ENCODE results near the gene OLIG2.

DNA sequence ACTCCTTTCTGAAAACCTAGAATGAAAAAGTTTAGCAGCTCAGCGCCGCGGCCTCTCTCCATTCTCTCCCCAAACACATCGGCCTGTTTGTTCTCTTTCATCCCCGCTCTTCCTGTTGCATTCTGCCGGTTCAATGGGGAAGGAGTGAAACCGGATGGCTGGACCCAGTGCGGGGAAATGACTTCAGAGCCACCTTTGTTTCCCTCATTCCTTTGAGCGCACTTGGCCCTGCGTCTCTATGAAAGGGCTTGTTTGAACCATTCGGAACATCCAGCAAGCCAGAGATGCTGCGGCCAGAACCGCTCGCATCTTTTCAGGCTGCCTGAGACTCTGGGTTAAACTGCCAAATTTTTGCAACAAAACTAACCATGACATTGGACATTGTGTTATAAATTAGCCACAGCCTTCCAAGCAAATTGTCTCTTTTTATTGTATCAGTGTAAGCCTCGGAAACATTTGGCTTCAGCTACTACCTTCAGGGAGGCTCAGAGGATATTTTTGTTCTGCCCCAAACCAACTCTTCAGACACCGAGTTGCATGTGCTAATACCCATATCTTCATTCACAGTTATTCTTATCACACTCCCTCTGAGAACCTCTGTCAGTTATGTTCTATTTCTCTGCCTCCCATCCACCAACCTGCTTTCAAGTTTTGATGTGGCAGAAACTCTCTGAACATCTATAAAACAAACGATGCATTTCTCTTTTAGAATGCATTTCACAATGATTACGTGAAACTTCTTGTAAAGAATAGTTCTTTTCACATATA, 39.1 kb downstream of the OLIG2 start:
- TF ChIP-seq, protein P1, sequence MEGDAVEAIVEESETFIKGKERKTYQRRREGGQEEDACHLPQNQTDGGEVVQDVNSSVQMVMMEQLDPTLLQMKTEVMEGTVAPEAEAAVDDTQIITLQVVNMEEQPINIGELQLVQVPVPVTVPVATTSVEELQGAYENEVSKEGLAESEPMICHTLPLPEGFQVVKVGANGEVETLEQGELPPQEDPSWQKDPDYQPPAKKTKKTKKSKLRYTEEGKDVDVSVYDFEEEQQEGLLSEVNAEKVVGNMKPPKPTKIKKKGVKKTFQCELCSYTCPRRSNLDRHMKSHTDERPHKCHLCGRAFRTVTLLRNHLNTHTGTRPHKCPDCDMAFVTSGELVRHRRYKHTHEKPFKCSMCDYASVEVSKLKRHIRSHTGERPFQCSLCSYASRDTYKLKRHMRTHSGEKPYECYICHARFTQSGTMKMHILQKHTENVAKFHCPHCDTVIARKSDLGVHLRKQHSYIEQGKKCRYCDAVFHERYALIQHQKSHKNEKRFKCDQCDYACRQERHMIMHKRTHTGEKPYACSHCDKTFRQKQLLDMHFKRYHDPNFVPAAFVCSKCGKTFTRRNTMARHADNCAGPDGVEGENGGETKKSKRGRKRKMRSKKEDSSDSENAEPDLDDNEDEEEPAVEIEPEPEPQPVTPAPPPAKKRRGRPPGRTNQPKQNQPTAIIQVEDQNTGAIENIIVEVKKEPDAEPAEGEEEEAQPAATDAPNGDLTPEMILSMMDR (conservative IDR thresholded peaks at IDR 0.05; ENCODE audit: low read depth, low read length) = no peak
- TF ChIP-seq POLR2A (IDR thresholded peaks at IDR 0.05; ENCODE audit: low read depth, low read length) (no peak), RAD21 (IDR thresholded peaks at IDR 0.05; ENCODE audit: low read length) (no peak), BHLHE40 (IDR thresholded peaks at IDR 0.05; ENCODE audit: low read depth, low read length) (no peak), FOS (IDR thresholded peaks at IDR 0.05; ENCODE audit: low read depth, low read length) (no peak), SMC3 (IDR thresholded peaks at IDR 0.05; ENCODE audit: low read depth, low read length) (no peak), CEBPB (IDR thresholded peaks at IDR 0.05; ENCODE audit: low read depth, low read length) (no peak), MXI1 (IDR thresholded peaks at IDR 0.05; ENCODE audit: borderline replicate concordance, low read depth, low read length) (no peak), MAZ (IDR thresholded peaks at IDR 0.05; ENCODE audit: borderline replicate concordance, low read depth, low read length) (no peak), MAFK (IDR thresholded peaks at IDR 0.05; ENCODE audit: low read depth, low read length) (no peak)
- TF ChIP-seq, protein P2, sequence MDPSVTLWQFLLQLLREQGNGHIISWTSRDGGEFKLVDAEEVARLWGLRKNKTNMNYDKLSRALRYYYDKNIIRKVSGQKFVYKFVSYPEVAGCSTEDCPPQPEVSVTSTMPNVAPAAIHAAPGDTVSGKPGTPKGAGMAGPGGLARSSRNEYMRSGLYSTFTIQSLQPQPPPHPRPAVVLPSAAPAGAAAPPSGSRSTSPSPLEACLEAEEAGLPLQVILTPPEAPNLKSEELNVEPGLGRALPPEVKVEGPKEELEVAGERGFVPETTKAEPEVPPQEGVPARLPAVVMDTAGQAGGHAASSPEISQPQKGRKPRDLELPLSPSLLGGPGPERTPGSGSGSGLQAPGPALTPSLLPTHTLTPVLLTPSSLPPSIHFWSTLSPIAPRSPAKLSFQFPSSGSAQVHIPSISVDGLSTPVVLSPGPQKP (IDR thresholded peaks at IDR 0.05; ENCODE audit: borderline replicate concordance, low read depth, low read length) = no peak
